ENCODE results near the gene OR2A14.

OR2A14 gene

DNA sequence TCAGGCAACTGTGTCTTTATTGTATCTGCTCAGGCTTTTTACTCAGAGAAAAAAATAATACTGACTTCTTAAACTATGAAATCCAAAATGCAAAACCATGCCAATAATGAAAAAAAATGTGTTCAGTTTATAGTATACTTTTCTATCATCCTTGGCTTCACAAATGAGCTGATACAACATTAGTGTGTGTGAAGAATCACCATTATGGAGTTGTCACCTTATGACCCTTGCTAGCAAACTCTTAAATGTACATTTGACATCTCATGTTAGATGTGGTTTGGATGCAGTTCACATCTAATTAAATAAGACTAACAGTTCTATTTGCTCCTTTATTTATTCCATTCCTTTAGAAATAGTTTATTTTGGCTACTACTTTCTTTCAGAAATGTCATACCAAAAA, 17.8 kb upstream of the OR2A14 start:
- H3K36me3 ChIP-seq (ENCODE audit: insufficient read depth, low read length) = no peaks in the 10 kb centered on the region
- H3K79me2 ChIP-seq (ENCODE audit: insufficient read depth, low read length) = no peaks in the 10 kb centered on the region
- H3K4me3 ChIP-seq (ENCODE audit: low read depth, low read length, poor library complexity, severe bottlenecking) = no peak overlapping the region
- H3F3A ChIP-seq (ENCODE audit: insufficient read depth, low read length) = no peaks in the 10 kb centered on the region
- H4K20me1 ChIP-seq (ENCODE audit: insufficient read depth, low read length) = no peaks in the 10 kb centered on the region
- no peak overlapping the region for H2AFZ ChIP-seq (ENCODE audit: low read length)
- no peak overlapping the region for H3K9ac ChIP-seq (ENCODE audit: low read length)
- H3K4me2 ChIP-seq (ENCODE audit: low read length) = no peak overlapping the region
- no peaks in the 10 kb centered on the region for H3K9me2 ChIP-seq (ENCODE audit: low read depth, low read length)
- no peaks in the 10 kb centered on the region for H3K4me1 ChIP-seq (ENCODE audit: insufficient read depth, low read length, severe bottlenecking)
- TF ChIP-seq, protein P1, sequence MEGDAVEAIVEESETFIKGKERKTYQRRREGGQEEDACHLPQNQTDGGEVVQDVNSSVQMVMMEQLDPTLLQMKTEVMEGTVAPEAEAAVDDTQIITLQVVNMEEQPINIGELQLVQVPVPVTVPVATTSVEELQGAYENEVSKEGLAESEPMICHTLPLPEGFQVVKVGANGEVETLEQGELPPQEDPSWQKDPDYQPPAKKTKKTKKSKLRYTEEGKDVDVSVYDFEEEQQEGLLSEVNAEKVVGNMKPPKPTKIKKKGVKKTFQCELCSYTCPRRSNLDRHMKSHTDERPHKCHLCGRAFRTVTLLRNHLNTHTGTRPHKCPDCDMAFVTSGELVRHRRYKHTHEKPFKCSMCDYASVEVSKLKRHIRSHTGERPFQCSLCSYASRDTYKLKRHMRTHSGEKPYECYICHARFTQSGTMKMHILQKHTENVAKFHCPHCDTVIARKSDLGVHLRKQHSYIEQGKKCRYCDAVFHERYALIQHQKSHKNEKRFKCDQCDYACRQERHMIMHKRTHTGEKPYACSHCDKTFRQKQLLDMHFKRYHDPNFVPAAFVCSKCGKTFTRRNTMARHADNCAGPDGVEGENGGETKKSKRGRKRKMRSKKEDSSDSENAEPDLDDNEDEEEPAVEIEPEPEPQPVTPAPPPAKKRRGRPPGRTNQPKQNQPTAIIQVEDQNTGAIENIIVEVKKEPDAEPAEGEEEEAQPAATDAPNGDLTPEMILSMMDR (IDR thresholded peaks at IDR 0.05; ENCODE audit: low read length) = no peak
- no peak overlapping the region for H3K27ac ChIP-seq (ENCODE audit: low read depth, low read length, poor library complexity, severe bottlenecking)
- no peaks in the 10 kb centered on the region for H3K9me3 ChIP-seq (ENCODE audit: low read length)
- no peaks in the 10 kb centered on the region for H3K27me3 ChIP-seq (ENCODE audit: insufficient read depth, low read length)

DNA sequence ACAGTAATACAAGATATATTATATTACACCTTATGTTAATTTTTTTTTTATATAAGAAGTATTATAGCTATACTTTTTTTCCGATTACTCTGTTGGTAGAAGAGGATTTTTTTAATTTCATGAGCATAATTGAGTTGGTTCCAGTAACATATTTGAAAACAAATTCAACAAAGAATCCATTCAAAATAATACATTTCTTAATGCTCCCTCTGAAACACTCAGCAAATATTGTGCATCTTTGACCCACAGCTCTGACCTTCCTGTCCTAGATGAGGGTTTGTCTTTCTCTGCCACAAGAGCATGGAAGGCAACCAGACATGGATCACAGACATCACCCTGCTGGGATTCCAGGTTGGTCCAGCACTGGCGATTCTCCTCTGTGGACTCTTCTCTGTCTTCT, 13.7 kb upstream of the OR2A14 start, which contains the start of gene OR2A2:
OR2A2 (plus strand) TSS at position 301 of the 400 bp plus-strand sequence; CDS start at position 301, 0 bp downstream.
- H3K27ac ChIP-seq (ENCODE audit: low read depth, low read length, poor library complexity, severe bottlenecking) = no peak within 1 kb of the TSS
- H3K4me1 ChIP-seq (ENCODE audit: insufficient read depth, low read length, severe bottlenecking) = no peaks in the 10 kb centered on the region
- no peaks in the 10 kb centered on the region for H3K79me2 ChIP-seq (ENCODE audit: insufficient read depth, low read length)
- TF ChIP-seq EZH2 (IDR thresholded peaks at IDR 0.05; ENCODE audit: borderline replicate concordance, low read length) = no peak
- TF ChIP-seq, protein P1 (IDR thresholded peaks at IDR 0.05; ENCODE audit: low read length) = no peak
- no peaks in the 10 kb centered on the region for H3K9me3 ChIP-seq (ENCODE audit: low read length)
- H3K36me3 ChIP-seq (ENCODE audit: insufficient read depth, low read length) = no peaks in the 10 kb centered on the region
- H3K9me2 ChIP-seq (ENCODE audit: low read depth, low read length) = no peaks in the 10 kb centered on the region
- no peak within 1 kb of the TSS for H3K4me2 ChIP-seq (ENCODE audit: low read length)
- no peaks in the 10 kb centered on the region for H4K20me1 ChIP-seq (ENCODE audit: insufficient read depth, low read length)
- no peak within 1 kb of the TSS for H2AFZ ChIP-seq (ENCODE audit: low read length)
- H3K27me3 ChIP-seq (ENCODE audit: insufficient read depth, low read length) = no peaks in the 10 kb centered on the region
- no peak within 1 kb of the TSS for H3K9ac ChIP-seq (ENCODE audit: low read length)
- no peaks in the 10 kb centered on the region for H3F3A ChIP-seq (ENCODE audit: insufficient read depth, low read length)
- H3K4me3 ChIP-seq (ENCODE audit: low read depth, low read length, poor library complexity, severe bottlenecking) = no peak within 1 kb of the TSS

DNA sequence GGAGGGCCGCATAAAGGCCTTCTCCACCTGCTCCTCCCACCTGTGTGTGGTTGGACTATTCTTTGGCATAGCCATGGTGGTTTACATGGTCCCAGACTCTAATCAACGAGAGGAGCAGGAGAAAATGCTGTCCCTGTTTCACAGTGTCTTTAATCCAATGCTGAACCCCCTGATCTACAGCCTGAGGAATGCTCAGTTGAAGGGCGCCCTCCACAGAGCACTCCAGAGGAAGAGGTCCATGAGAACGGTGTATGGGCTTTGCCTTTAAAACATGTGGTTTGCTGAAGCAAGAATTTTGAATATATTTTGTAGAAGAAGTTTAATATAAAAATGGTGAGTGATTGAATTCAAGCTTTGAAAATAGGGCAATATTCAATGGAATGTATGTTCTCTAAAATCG, 12.7 kb upstream of the OR2A14 start:
- Histone ChIP-seq H3K27ac (ENCODE audit: low read depth, low read length, poor library complexity, severe bottlenecking) (no peak overlapping the region), H3K79me2 (ENCODE audit: insufficient read depth, low read length) (no peaks in the 10 kb centered on the region), H3F3A (ENCODE audit: insufficient read depth, low read length) (no peaks in the 10 kb centered on the region), H3K9me2 (ENCODE audit: low read depth, low read length) (no peaks in the 10 kb centered on the region; the same call in 1 of the 2 replicates), H4K20me1 (ENCODE audit: insufficient read depth, low read length) (no peaks in the 10 kb centered on the region), H2AFZ (ENCODE audit: low read length) (no peak overlapping the region), H3K4me3 (ENCODE audit: low read depth, low read length, poor library complexity, severe bottlenecking) (no peak overlapping the region), H3K27me3 (ENCODE audit: insufficient read depth, low read length) (no peaks in the 10 kb centered on the region), H3K4me1 (ENCODE audit: insufficient read depth, low read length, severe bottlenecking) (no peaks in the 10 kb centered on the region), H3K9me3 (ENCODE audit: low read length) (no peaks in the 10 kb centered on the region), H3K36me3 (ENCODE audit: insufficient read depth, low read length) (no peaks in the 10 kb centered on the region), H3K9ac (ENCODE audit: low read length) (no peak overlapping the region), H3K4me2 (ENCODE audit: low read length) (no peak overlapping the region)
- TF ChIP-seq, protein P1 (IDR thresholded peaks at IDR 0.05; ENCODE audit: low read length) = no peak
- no peak for TF ChIP-seq EZH2 (IDR thresholded peaks at IDR 0.05; ENCODE audit: borderline replicate concordance, low read length)
